Measurements from ENCODE around the gene MARCHF4.

The MARCHF4 gene

GRCh38 chr2:216406826-216407225, 34.5 kb upstream of the MARCHF4 start:
- ATAC-seq (replicated peaks; ENCODE audit: extremely low read depth, poor library complexity, severe bottlenecking): no peak
- Mint-ChIP-seq H3K36me3 (ENCODE audit: insufficient read depth) (peaks cover 2% of the 10 kb centered on the region), H3K27ac (ENCODE audit: low read depth) (no peak overlapping the region)

GRCh38 chr2:216405588-216405987, 33.3 kb upstream of the MARCHF4 start:
- no peak overlapping the region for H3K27ac Mint-ChIP-seq (ENCODE audit: low read depth)
- DNase-seq (ENCODE audit: low spot score in 2 of 2) (no peak), ATAC-seq (replicated peaks; ENCODE audit: extremely low read depth, poor library complexity, severe bottlenecking) (no peak)
- H3K4me3 Mint-ChIP-seq: no peak overlapping the region
- H3K36me3 Mint-ChIP-seq (ENCODE audit: insufficient read depth): peaks cover 2% of the 10 kb centered on the region
- no peaks in the 10 kb centered on the region for H3K9me3 Mint-ChIP-seq
- H3K27me3 Mint-ChIP-seq: peaks cover 9% of the 10 kb centered on the region
- H3K4me1 Mint-ChIP-seq: no peaks in the 10 kb centered on the region

More at GRCh38 chr2:216406826-216407225, 34.5 kb upstream of the MARCHF4 start:
- peaks cover 2% of the 10 kb centered on the region for H3K4me1 Mint-ChIP-seq
- no peak overlapping the region for H3K4me3 Mint-ChIP-seq
- H3K27me3 Mint-ChIP-seq: peaks cover 9% of the 10 kb centered on the region
- no peaks in the 10 kb centered on the region for H3K9me3 Mint-ChIP-seq
- DNase-seq (ENCODE audit: low spot score in 2 of 2): no peak

GRCh38 chr2:216404010-216404618, 31.8 kb upstream of the MARCHF4 start:
- peak in 1 of 2 donors; percentile 19 for DNase-seq (ENCODE audit: low spot score in 2 of 2)
- H3K27ac Mint-ChIP-seq (ENCODE audit: low read depth): no peak overlapping the region
- no peak overlapping the region for H3K4me3 Mint-ChIP-seq
- no peak for ATAC-seq (replicated peaks; ENCODE audit: extremely low read depth, poor library complexity, severe bottlenecking)
- peaks cover 2% of the 10 kb centered on the region for H3K36me3 Mint-ChIP-seq (ENCODE audit: insufficient read depth)
- H3K4me1 Mint-ChIP-seq: no peaks in the 10 kb centered on the region
- H3K9me3 Mint-ChIP-seq: no peaks in the 10 kb centered on the region
- peaks cover 9% of the 10 kb centered on the region for H3K27me3 Mint-ChIP-seq

- no peak overlapping the region for H3K27ac Mint-ChIP-seq (ENCODE audit: low read depth)
- no peak for DNase-seq (ENCODE audit: low spot score in 2 of 2)
- peaks cover 7% of the 10 kb centered on the region for H3K27me3 Mint-ChIP-seq
- H3K36me3 Mint-ChIP-seq (ENCODE audit: insufficient read depth): peaks cover 2% of the 10 kb centered on the region
- no peak overlapping the region for H3K4me3 Mint-ChIP-seq
- no peak for ATAC-seq (replicated peaks; ENCODE audit: extremely low read depth, poor library complexity, severe bottlenecking)
- no peaks in the 10 kb centered on the region for H3K4me1 Mint-ChIP-seq
- no peaks in the 10 kb centered on the region for H3K9me3 Mint-ChIP-seq
These were observed 30.5 kb upstream of the MARCHF4 start for GRCh38 chr2:216402751-216403150.

- DNase-seq (ENCODE audit: low spot score in 2 of 2) (no peak), ATAC-seq (replicated peaks; ENCODE audit: extremely low read depth, poor library complexity, severe bottlenecking) (no peak)
- no peaks in the 10 kb centered on the region for H3K36me3 Mint-ChIP-seq (ENCODE audit: insufficient read depth)
- no peak overlapping the region for H3K4me3 Mint-ChIP-seq
- H3K27me3 Mint-ChIP-seq: no peaks in the 10 kb centered on the region
- H3K27ac Mint-ChIP-seq (ENCODE audit: low read depth): no peak overlapping the region
- H3K9me3 Mint-ChIP-seq: no peaks in the 10 kb centered on the region
- H3K4me1 Mint-ChIP-seq: no peaks in the 10 kb centered on the region
These were observed 27.3 kb upstream of the MARCHF4 start for GRCh38 chr2:216399621-216400020.

- no peaks in the 10 kb centered on the region for H3K9me3 Mint-ChIP-seq
- ATAC-seq (replicated peaks; ENCODE audit: extremely low read depth, poor library complexity, severe bottlenecking) (no peak), DNase-seq (ENCODE audit: low spot score in 2 of 2) (no peak)
- H3K27ac Mint-ChIP-seq (ENCODE audit: low read depth): no peak overlapping the region
- H3K36me3 Mint-ChIP-seq (ENCODE audit: insufficient read depth): no peaks in the 10 kb centered on the region
- no peaks in the 10 kb centered on the region for H3K27me3 Mint-ChIP-seq
- H3K4me1 Mint-ChIP-seq: no peaks in the 10 kb centered on the region
- H3K4me3 Mint-ChIP-seq: no peak overlapping the region
These were observed 22.6 kb upstream of the MARCHF4 start for GRCh38 chr2:216394881-216395280.

- Mint-ChIP-seq H3K27me3 (no peaks in the 10 kb centered on the region), H3K27ac (ENCODE audit: low read depth) (no peak overlapping the region), H3K36me3 (ENCODE audit: insufficient read depth) (no peaks in the 10 kb centered on the region), H3K4me1 (peaks cover 8% of the 10 kb centered on the region), H3K4me3 (no peak overlapping the region), H3K9me3 (no peaks in the 10 kb centered on the region)
- ATAC-seq (replicated peaks; ENCODE audit: extremely low read depth, poor library complexity, severe bottlenecking) (no peak), DNase-seq (ENCODE audit: low spot score in 2 of 2) (no peak)
These were observed 20.9 kb upstream of the MARCHF4 start for GRCh38 chr2:216392945-216393840.

- H3K27me3 Mint-ChIP-seq: no peaks in the 10 kb centered on the region
- ATAC-seq (replicated peaks; ENCODE audit: extremely low read depth, poor library complexity, severe bottlenecking) (no peak), DNase-seq (ENCODE audit: low spot score in 2 of 2) (no peak)
- H3K4me1 Mint-ChIP-seq: peaks cover 16% of the 10 kb centered on the region
- peaks cover 6% of the 10 kb centered on the region for H3K9me3 Mint-ChIP-seq
- H3K4me3 Mint-ChIP-seq: no peak overlapping the region
- H3K27ac Mint-ChIP-seq (ENCODE audit: low read depth): no peak overlapping the region
- no peaks in the 10 kb centered on the region for H3K36me3 Mint-ChIP-seq (ENCODE audit: insufficient read depth)
These were observed 19.8 kb upstream of the MARCHF4 start for GRCh38 chr2:216392018-216392562.

GRCh38 chr2:216391401-216391800, 19.1 kb upstream of the MARCHF4 start:
- no peaks in the 10 kb centered on the region for H3K27me3 Mint-ChIP-seq

GRCh38 chr2:216389570-216389969, 17.3 kb upstream of the MARCHF4 start:
- Mint-ChIP-seq H3K9me3 (peaks cover 6% of the 10 kb centered on the region), H3K4me3 (no peak overlapping the region), H3K36me3 (ENCODE audit: insufficient read depth) (no peaks in the 10 kb centered on the region), H3K27ac (ENCODE audit: low read depth) (no peak overlapping the region), H3K27me3 (peaks cover 12% of the 10 kb centered on the region), H3K4me1 (peaks cover 16% of the 10 kb centered on the region)
- no peak for DNase-seq (ENCODE audit: low spot score in 2 of 2)
- ATAC-seq (replicated peaks; ENCODE audit: extremely low read depth, poor library complexity, severe bottlenecking): no peak

More at GRCh38 chr2:216391401-216391800, 19.1 kb upstream of the MARCHF4 start:
- peaks cover 6% of the 10 kb centered on the region for H3K9me3 Mint-ChIP-seq
- peaks cover 16% of the 10 kb centered on the region for H3K4me1 Mint-ChIP-seq
- H3K27ac Mint-ChIP-seq (ENCODE audit: low read depth): no peak overlapping the region
- DNase-seq (ENCODE audit: low spot score in 2 of 2) (no peak), ATAC-seq (replicated peaks; ENCODE audit: extremely low read depth, poor library complexity, severe bottlenecking) (no peak)
- H3K36me3 Mint-ChIP-seq (ENCODE audit: insufficient read depth): no peaks in the 10 kb centered on the region
- H3K4me3 Mint-ChIP-seq: no peak overlapping the region

- Mint-ChIP-seq H3K27me3 (peaks cover 12% of the 10 kb centered on the region), H3K27ac (ENCODE audit: low read depth) (no peak overlapping the region), H3K9me3 (peaks cover 6% of the 10 kb centered on the region), H3K36me3 (ENCODE audit: insufficient read depth) (no peaks in the 10 kb centered on the region), H3K4me1 (peaks cover 16% of the 10 kb centered on the region), H3K4me3 (no peak overlapping the region)
- ATAC-seq (replicated peaks; ENCODE audit: extremely low read depth, poor library complexity, severe bottlenecking) (peak; percentile 82), DNase-seq (ENCODE audit: low spot score in 2 of 2) (no peak)
These were observed 16.0 kb upstream of the MARCHF4 start for GRCh38 chr2:216388046-216388884.

- no peaks in the 10 kb centered on the region for H3K36me3 Mint-ChIP-seq (ENCODE audit: insufficient read depth)
- H3K4me3 Mint-ChIP-seq: no peak overlapping the region
- peaks cover 16% of the 10 kb centered on the region for H3K4me1 Mint-ChIP-seq
- peaks cover 6% of the 10 kb centered on the region for H3K9me3 Mint-ChIP-seq
- H3K27ac Mint-ChIP-seq (ENCODE audit: low read depth): no peak overlapping the region
- peaks cover 12% of the 10 kb centered on the region for H3K27me3 Mint-ChIP-seq
- DNase-seq (ENCODE audit: low spot score in 2 of 2) (no peak), ATAC-seq (replicated peaks; ENCODE audit: extremely low read depth, poor library complexity, severe bottlenecking) (no peak)
These were observed 15.0 kb upstream of the MARCHF4 start for GRCh38 chr2:216387262-216387661.

Measured in central memory CD8-positive, alpha-beta T cell (primary cell).